Mesenchymal stem cell (in vitro differentiated cells and primary cell): ENCODE measurements around the gene GOLGA1.

Experiments used
- DNase-seq: peaks from one replicate; pipeline ENCODE4 v3.0.0-alpha.2; 2013
- H2AFZ ChIP-seq: one replicate; pipeline ENCODE4 v1.6.1; 2013; ENCODE audit warnings: low read depth, mild to moderate bottlenecking, control low read depth, inconsistent platforms, low read length, moderate library complexity
- H2AK5ac ChIP-seq: 2 replicates; pipeline ENCODE4 v1.6.1; 2013; ENCODE audit warnings: low read length, moderate library complexity, mild to moderate bottlenecking, inconsistent platforms; ENCODE audit not compliant: severe bottlenecking
- H2BK120ac ChIP-seq: one replicate; pipeline ENCODE4 v1.6.1; 2013; ENCODE audit warnings: low read depth, mild to moderate bottlenecking, inconsistent platforms, low read length, moderate library complexity
- H2BK12ac ChIP-seq, 2 experiments: one replicate each; pipeline ENCODE4 v1.6.1; 2013; ENCODE audit warnings: inconsistent platforms in 2 of 2, low read length in 2 of 2, mild to moderate bottlenecking in 2 of 2, moderate library complexity in 2 of 2, control low read depth in 1 of 2
- H2BK15ac ChIP-seq: one replicate; pipeline ENCODE4 v1.6.1; 2013; ENCODE audit warnings: mild to moderate bottlenecking, low read depth, inconsistent platforms; ENCODE audit not compliant: poor library complexity, severe bottlenecking
- H2BK5ac ChIP-seq: 2 replicates; pipeline ENCODE4 v1.6.1; 2013; ENCODE audit warnings: low read depth, mild to moderate bottlenecking, low read length, control low read depth, inconsistent platforms; ENCODE audit not compliant: poor library complexity, severe bottlenecking
- H3K14ac ChIP-seq, 2 experiments: one replicate each; pipeline ENCODE4 v1.6.1; 2013; ENCODE audit warnings: inconsistent platforms in 2 of 2, low read length in 2 of 2, control low read depth in 1 of 2, mild to moderate bottlenecking in 1 of 2, moderate library complexity in 1 of 2
- H3K18ac ChIP-seq, 2 experiments: one replicate each; pipeline ENCODE4 v1.6.1; 2013; ENCODE audit warnings: inconsistent platforms in 2 of 2, low read length in 2 of 2, control low read depth in 1 of 2, low read depth in 1 of 2, mild to moderate bottlenecking in 1 of 2
- H3K23ac ChIP-seq, 2 experiments: one replicate each; pipeline ENCODE4 v1.6.1; 2013; ENCODE audit warnings: inconsistent platforms in 2 of 2, low read length in 2 of 2, mild to moderate bottlenecking in 2 of 2, moderate library complexity in 2 of 2, control low read depth in 1 of 2
- H3K27ac ChIP-seq: 2 replicates; pipeline ENCODE4 v1.5.1; 2013; ENCODE audit warnings: mild to moderate bottlenecking, moderate library complexity, low read length, control low read depth, inconsistent platforms; ENCODE audit not compliant: poor library complexity, severe bottlenecking
- H3K27me3 ChIP-seq, 2 experiments: 2 replicates each; pipeline versions ENCODE4 v1.6.1 to v1.7.0; 2013; ENCODE audit warnings: low read length in 2 of 2, mild to moderate bottlenecking in 2 of 2, moderate library complexity in 2 of 2, control low read depth in 1 of 2, inconsistent platforms in 1 of 2; ENCODE audit not compliant: control insufficient read depth in 1 of 2, insufficient read depth in 1 of 2
- H3K36me3 ChIP-seq, 2 experiments: 2 replicates each; pipeline versions ENCODE4 v1.6.1 to v1.7.0; 2013; ENCODE audit warnings: low read length in 2 of 2, control low read depth in 1 of 2, inconsistent platforms in 1 of 2, low read depth in 1 of 2, mild to moderate bottlenecking in 1 of 2; ENCODE audit not compliant: insufficient read depth in 2 of 2, control insufficient read depth in 1 of 2
- H3K4ac ChIP-seq, 2 experiments: one replicate each; pipeline ENCODE4 v1.6.1; 2013; ENCODE audit warnings: inconsistent platforms in 2 of 2, low read length in 2 of 2, mild to moderate bottlenecking in 2 of 2, moderate library complexity in 2 of 2, control low read depth in 1 of 2, low read depth in 1 of 2
- H3K4me1 ChIP-seq: 2 replicates; pipeline ENCODE4 v1.6.1; 2013; ENCODE audit warnings: low read depth, low read length, control low read depth; ENCODE audit not compliant: control insufficient read depth, insufficient read depth
- H3K4me2 ChIP-seq: 2 replicates; pipeline ENCODE4 v1.6.1; 2013; ENCODE audit warnings: low read length, mild to moderate bottlenecking, inconsistent platforms; ENCODE audit not compliant: poor library complexity, severe bottlenecking
- H3K4me3 ChIP-seq, 2 experiments: 2 replicates each; pipeline versions ENCODE4 v1.5.1 to v1.7.0; 2013; ENCODE audit warnings: low read length in 2 of 2, mild to moderate bottlenecking in 2 of 2, control low read depth in 1 of 2, low read depth in 1 of 2; ENCODE audit not compliant: insufficient read depth in 1 of 2
- H3K79me1 ChIP-seq: replicated peaks from 2 replicates; pipeline ENCODE4 v1.6.1; 2013; ENCODE audit warnings: mild to moderate bottlenecking, control low read depth, low read length, inconsistent platforms; ENCODE audit not compliant: poor library complexity, severe bottlenecking
- H3K9ac ChIP-seq: 2 replicates; pipeline ENCODE4 v1.7.0; 2013; ENCODE audit warnings: mild to moderate bottlenecking, low read length, moderate library complexity
- H3K9me3 ChIP-seq: 2 replicates; pipeline ENCODE4 v1.7.0; 2013; ENCODE audit warnings: mild to moderate bottlenecking, low read length; ENCODE audit not compliant: control insufficient read depth
- H4K8ac ChIP-seq: one replicate; pipeline ENCODE4 v1.6.1; 2013; ENCODE audit warnings: inconsistent platforms, mild to moderate bottlenecking, low read length, moderate library complexity
- H4K91ac ChIP-seq: one replicate; pipeline ENCODE4 v1.6.1; 2013; ENCODE audit warnings: mild to moderate bottlenecking, low read length, inconsistent platforms
- WGBS: methylation state at CpG from one replicate; pipeline ENCODE4 v1.1.7; 2013; ENCODE audit warnings: mixed read lengths; 5-methylcytosine and 5-hydroxymethylcytosine counted together

Gene GOLGA1

DNA sequence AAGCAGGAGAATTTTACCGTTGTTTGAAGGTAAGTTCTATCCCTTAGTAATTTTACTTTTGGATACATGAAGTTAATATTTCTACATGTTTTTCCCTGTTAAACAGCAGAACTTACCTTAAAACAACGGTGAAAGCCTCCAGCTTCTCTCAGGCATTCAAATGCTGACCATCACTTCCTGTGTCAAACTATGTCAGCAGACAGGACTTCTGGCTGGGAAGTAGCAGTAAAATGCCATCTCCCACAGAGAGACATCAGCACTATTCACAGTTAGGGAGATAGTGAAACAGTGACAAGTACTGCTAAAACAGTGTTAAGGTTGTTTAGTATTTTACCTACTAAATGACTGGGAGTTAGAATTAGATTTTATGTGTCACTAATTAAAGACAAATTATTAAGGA is 34.2 kb upstream of the GOLGA1 start:
- no peak overlapping the region for H2BK120ac ChIP-seq
- no peak overlapping the region for H3K14ac ChIP-seq
- no peak overlapping the region for H3K4ac ChIP-seq
- no peaks in the 10 kb centered on the region for H3K27me3 ChIP-seq
- no peak overlapping the region for H3K23ac ChIP-seq
- no peak overlapping the region for H3K9ac ChIP-seq
- no peak overlapping the region for H4K91ac ChIP-seq
- no peaks in the 10 kb centered on the region for H3K79me1 ChIP-seq
- H3K9me3 ChIP-seq = no peaks in the 10 kb centered on the region
- no peak overlapping the region for H2AK5ac ChIP-seq
- H2BK5ac ChIP-seq = no peak overlapping the region
- H3K4me2 ChIP-seq = no peak overlapping the region
- no peak overlapping the region for H2BK12ac ChIP-seq
- H3K18ac ChIP-seq = no peak overlapping the region
- no peak overlapping the region for H3K27ac ChIP-seq
- no peaks in the 10 kb centered on the region for H3K4me1 ChIP-seq
- no peak overlapping the region for H3K4me3 ChIP-seq
- no peak overlapping the region for H4K8ac ChIP-seq
- WGBS = 0% methylated on average over 1 of the region's 2 CpGs
- H2AFZ ChIP-seq = no peak overlapping the region
- peak; percentile 19 for DNase-seq
- H3K36me3 ChIP-seq = peaks cover 0 to 19% of the 10 kb centered on the region in 2 experiments
- H2BK15ac ChIP-seq = no peak overlapping the region

GRCh38 chr9:124973807-124974206 is 32.9 kb upstream of the GOLGA1 start:
- no peak for DNase-seq
- Histone ChIP-seq H2BK15ac (no peak overlapping the region), H2BK120ac (no peak overlapping the region), H2AK5ac (no peak overlapping the region), H3K23ac (no peak overlapping the region), H3K4me1 (no peaks in the 10 kb centered on the region), H3K9me3 (no peaks in the 10 kb centered on the region), H4K8ac (no peak overlapping the region), H3K4me2 (no peak overlapping the region), H3K4ac (no peak overlapping the region), H3K9ac (no peak overlapping the region), H3K18ac (no peak overlapping the region), H2BK5ac (no peak overlapping the region), H2BK12ac (no peak overlapping the region), H3K36me3 (peaks cover 0 to 19% of the 10 kb centered on the region in 2 experiments), H3K27me3 (no peaks in the 10 kb centered on the region), H3K14ac (no peak overlapping the region), H3K27ac (no peak overlapping the region), H4K91ac (no peak overlapping the region), H2AFZ (no peak overlapping the region), H3K4me3 (no peak overlapping the region), H3K79me1 (no peaks in the 10 kb centered on the region)
- 87% methylated on average over 5 of the region's 6 CpGs for WGBS

DNA sequence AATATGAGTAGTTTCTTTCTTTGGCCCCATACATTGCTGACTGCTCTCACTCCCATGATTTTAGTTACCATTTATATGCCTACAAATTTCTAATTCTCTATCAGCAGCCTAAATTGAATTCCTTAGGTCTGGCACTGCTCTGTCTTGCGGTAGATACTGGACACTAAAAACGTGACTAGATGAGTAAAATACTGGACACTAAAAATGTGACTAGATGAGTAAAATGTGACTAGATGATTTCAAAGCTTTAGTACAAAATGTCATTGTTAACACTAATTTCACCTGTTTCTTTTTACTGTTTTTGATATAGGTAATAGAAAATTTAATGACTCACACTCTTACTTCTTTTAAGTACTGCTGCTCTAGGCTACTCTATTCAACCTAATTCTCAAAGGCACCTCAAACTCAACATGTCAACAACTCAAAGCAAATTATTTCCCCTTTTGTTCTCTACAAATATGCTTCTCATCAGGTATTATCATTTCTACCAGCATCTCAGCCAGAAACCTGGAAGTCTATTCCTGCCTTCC is 31.4 kb upstream of the GOLGA1 start:
- no peak overlapping the region for H4K91ac ChIP-seq
- H3K9me3 ChIP-seq = no peaks in the 10 kb centered on the region
- no peak overlapping the region for H3K14ac ChIP-seq
- H3K4me2 ChIP-seq = no peak overlapping the region
- peaks cover 0 to 23% of the 10 kb centered on the region in 2 experiments for H3K36me3 ChIP-seq
- no peak overlapping the region for H3K27ac ChIP-seq
- DNase-seq = no peak
- H3K4me1 ChIP-seq = no peaks in the 10 kb centered on the region
- H3K4me3 ChIP-seq = no peak overlapping the region
- H2BK120ac ChIP-seq = no peak overlapping the region
- 100% methylated on average over 2 of the region's 2 CpGs for WGBS
- H3K23ac ChIP-seq = no peak overlapping the region
- H2BK5ac ChIP-seq = no peak overlapping the region
- H3K9ac ChIP-seq = no peak overlapping the region
- no peaks in the 10 kb centered on the region for H3K79me1 ChIP-seq
- no peak overlapping the region for H2AK5ac ChIP-seq
- H2AFZ ChIP-seq = no peak overlapping the region
- H3K4ac ChIP-seq = no peak overlapping the region
- no peak overlapping the region for H2BK15ac ChIP-seq
- H3K27me3 ChIP-seq = no peaks in the 10 kb centered on the region
- no peak overlapping the region for H2BK12ac ChIP-seq
- H4K8ac ChIP-seq = no peak overlapping the region
- no peak overlapping the region for H3K18ac ChIP-seq

- H2BK5ac ChIP-seq = no peak overlapping the region
- H3K36me3 ChIP-seq = peaks cover 0 to 14% of the 10 kb centered on the region in 2 experiments
- no peak overlapping the region for H2AFZ ChIP-seq
- H3K14ac ChIP-seq = no peak overlapping the region
- no peak overlapping the region for H3K18ac ChIP-seq
- no peaks in the 10 kb centered on the region for H3K79me1 ChIP-seq
- WGBS = 83% methylated on average over 1 of the region's 2 CpGs
- no peak overlapping the region for H4K91ac ChIP-seq
- no peak overlapping the region for H2AK5ac ChIP-seq
- no peak overlapping the region for H3K9ac ChIP-seq
- H3K9me3 ChIP-seq = no peaks in the 10 kb centered on the region
- H3K4me3 ChIP-seq = no peak overlapping the region
- no peak overlapping the region for H3K4me2 ChIP-seq
- DNase-seq = no peak
- H2BK15ac ChIP-seq = no peak overlapping the region
- H2BK12ac ChIP-seq = no peak overlapping the region
- no peak overlapping the region for H3K4ac ChIP-seq
- H4K8ac ChIP-seq = no peak overlapping the region
- no peaks in the 10 kb centered on the region for H3K4me1 ChIP-seq
- no peak overlapping the region for H3K27ac ChIP-seq
- no peak overlapping the region for H3K23ac ChIP-seq
- H2BK120ac ChIP-seq = no peak overlapping the region
- no peaks in the 10 kb centered on the region for H3K27me3 ChIP-seq
Measured at GRCh38 chr9:124969401-124969800, 28.5 kb upstream of the GOLGA1 start.
